Breast epithelium (tissue), 3 donors: ENCODE results near the gene SPIRE1.

Source experiments
- CTCF ChIP-seq, 3 donors: fragments of 450-650 bp; IDR thresholded peaks; one replicate each; pipeline ENCODE4 v1.5.1; 2016 to 2017; ENCODE audit warnings: antibody characterized with exemption in 3 of 3, mild to moderate bottlenecking in 3 of 3, moderate library complexity in 3 of 3
- POLR2A ChIP-seq: fragments of 450-650 bp; IDR thresholded peaks from one replicate; pipeline ENCODE4 v1.6.1; 2016; ENCODE audit warnings: antibody characterized with exemption, mild to moderate bottlenecking, moderate library complexity

GRCh38 chr18:12401881-12402280 lies 256.0 kb downstream of the SPIRE1 start:
- TF ChIP-seq CTCF (IDR thresholded peaks at IDR 0.05) (no peak), POLR2A (no peak)
